K562 treated with DMSO at 1 percent for 24 hours (cell line): ENCODE measurements around the gene NOX4. TPM values are rescaled to one million over a fixed set of nuclear protein-coding genes. Genes with fewer than 3 reads are reported as not detected.

ENCODE experiments used
- total RNA-seq: library from RNA; unstranded; fragments of 300-600 nt; gene quantifications from 2 replicates; pipeline ENCODE4 v1.2.3, GENCODE V29; 2022; ENCODE audit warnings: low read depth; ENCODE audit not compliant: insufficient read depth

The NOX4 gene
- total RNA-seq: not detected in 2 replicates

GRCh38 chr11:89490981-89491690 lies at the start of gene NOX4:
TSS of gene NOX4 (minus strand) at chr11:89491375. CDS start at chr11:89491246, 129 bp downstream.

Other genes with a start within 250 kb of the NOX4 start
- not detected in 2 replicates for gene TRIM77, start 218.9 kb upstream of the NOX4 start, total RNA-seq